ENCODE measurements around the gene DNAJC7.

DNA sequence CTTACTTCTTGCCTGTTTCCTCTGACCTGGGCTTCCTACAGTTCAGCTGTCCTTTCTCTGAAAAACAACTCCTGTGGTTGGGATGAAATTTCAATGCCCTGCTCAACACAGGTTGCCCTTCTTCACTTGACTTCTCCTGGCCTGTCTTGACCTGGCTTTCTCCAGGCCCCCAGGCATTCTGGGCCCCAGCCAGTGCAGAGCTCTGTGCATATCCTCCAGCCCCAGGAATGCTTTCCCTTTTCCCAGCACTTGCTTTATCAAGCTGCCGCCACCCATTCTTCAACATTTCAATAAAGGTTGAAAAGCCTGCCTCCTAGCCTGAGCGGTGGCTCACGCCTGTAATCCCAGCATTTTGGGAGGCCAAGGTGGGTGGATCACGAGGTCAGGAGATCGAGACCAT, 76.1 kb downstream of the DNAJC7 start:
- TF ChIP-seq EZH2 (IDR thresholded peaks at IDR 0.05; ENCODE audit: borderline replicate concordance, low read depth, low read length, poor library complexity, severe bottlenecking) = no peak
- no peak for TF ChIP-seq CTCF (conservative IDR thresholded peaks at IDR 0.05; ENCODE audit: low read depth, low read length)

Data from A673 (cell line).